Measurements from ENCODE around the gene HEXD.
"Not testable (repeated sequence)": the region's sequence is repeated elsewhere in the genome, so short reads cannot be mapped to it uniquely, and the experiment has no call there.

HEXD gene

GRCh38 chr17:82440991-82441627 is 23.0 kb downstream of the HEXD start:
- DNase-seq (ENCODE audit: low spot score) = no peak

GRCh38 chr17:82441691-82442487 is 23.7 kb downstream of the HEXD start:
- DNase-seq (ENCODE audit: low spot score) = no peak

GRCh38 chr17:82442643-82443464 is 24.7 kb downstream of the HEXD start:
- no peak for DNase-seq (ENCODE audit: low spot score)

- DNase-seq (ENCODE audit: low spot score) = no peak
These were observed 25.5 kb downstream of the HEXD start for GRCh38 chr17:82443465-82444283.

GRCh38 chr17:82444284-82444893 is 26.2 kb downstream of the HEXD start:
- no peak for DNase-seq (ENCODE audit: low spot score)

GRCh38 chr17:82444941-82445521 is 26.9 kb downstream of the HEXD start:
- DNase-seq (ENCODE audit: low spot score) = no peak

- no peak for DNase-seq (ENCODE audit: low spot score)
These were observed 27.4 kb downstream of the HEXD start for GRCh38 chr17:82445542-82445941.

GRCh38 chr17:82446124-82446523 is 28.0 kb downstream of the HEXD start:
- DNase-seq (ENCODE audit: low spot score) = no peak

- DNase-seq (ENCODE audit: low spot score) = no peak
These were observed 28.5 kb downstream of the HEXD start for GRCh38 chr17:82446649-82447048.

GRCh38 chr17:82447876-82448275 is 29.7 kb downstream of the HEXD start:
- no peak for DNase-seq (ENCODE audit: low spot score)

- DNase-seq (ENCODE audit: low spot score) = no peak
These were observed 31.2 kb downstream of the HEXD start for GRCh38 chr17:82449131-82449882.

GRCh38 chr17:82449883-82450356 is 31.8 kb downstream of the HEXD start:
- DNase-seq (ENCODE audit: low spot score) = no peak

GRCh38 chr17:82450357-82451106 is 32.4 kb downstream of the HEXD start, which contains the start of gene CYBC1:
TSS of gene CYBC1 (minus strand) at chr17:82450752. CDS start at chr17:82449254, 1,498 bp downstream.
- peak; percentile 95 for DNase-seq (ENCODE audit: low spot score)

GRCh38 chr17:82452162-82452561 is 34.0 kb downstream of the HEXD start:
- DNase-seq (ENCODE audit: low spot score) = no peak

- not testable (repeated sequence) for DNase-seq (ENCODE audit: low spot score)
These were observed 35.0 kb downstream of the HEXD start for GRCh38 chr17:82453151-82453550.

GRCh38 chr17:82453706-82454105 is 35.6 kb downstream of the HEXD start:
- DNase-seq (ENCODE audit: low spot score) = not testable (repeated sequence)

GRCh38 chr17:82457073-82457928 is 39.2 kb downstream of the HEXD start:
- DNase-seq (ENCODE audit: low spot score) = no peak

- DNase-seq (ENCODE audit: low spot score) = peak; percentile 94
These were observed 39.7 kb downstream of the HEXD start for GRCh38 chr17:82457929-82458178.

All from hematopoietic multipotent progenitor cell treated with erythropoietin and hydrocortisone succinate and interleukin-3 and kit ligand, for 15 days (in vitro differentiated cells).